AG04449 (cell line): ENCODE data around the gene CALN1.

Source experiments
- CTCF ChIA-PET: fragments of 350-600 bp; formaldehyde crosslinking; extraction: SDS; loops from one replicate; lab custom pipeline; 2021; ENCODE audit warnings: antibody characterized with exemption; lab: Yijun Ruan, JAX
- POLR2A ChIA-PET: fragments of 400-600, 350-600 bp; formaldehyde crosslinking; extraction: SDS; loops from one replicate; lab custom pipeline; 2020; ENCODE audit warnings: antibody characterized with exemption, inconsistent platforms; lab: Yijun Ruan, JAX
- DNase-seq: peaks from one replicate; pipeline ENCODE4 v3.0.0-alpha.2; 2010; ENCODE audit warnings: low read depth, low spot score
- H3K4me3 ChIP-seq: 2 replicates; pipeline ENCODE4 v1.5.1; 2011; ENCODE audit warnings: low read depth, mild to moderate bottlenecking, control low read depth, low read length
- TF ChIP-seq, protein P1 (sequence below): IDR thresholded peaks from one replicate; pipeline ENCODE4 v1.5.1; 2011; ENCODE audit warnings: mild to moderate bottlenecking, moderate library complexity, low read length, control low read depth, inconsistent platforms; ENCODE audit not compliant: insufficient read depth; ENCODE audit errors: missing control alignments

CALN1 gene

DNA sequence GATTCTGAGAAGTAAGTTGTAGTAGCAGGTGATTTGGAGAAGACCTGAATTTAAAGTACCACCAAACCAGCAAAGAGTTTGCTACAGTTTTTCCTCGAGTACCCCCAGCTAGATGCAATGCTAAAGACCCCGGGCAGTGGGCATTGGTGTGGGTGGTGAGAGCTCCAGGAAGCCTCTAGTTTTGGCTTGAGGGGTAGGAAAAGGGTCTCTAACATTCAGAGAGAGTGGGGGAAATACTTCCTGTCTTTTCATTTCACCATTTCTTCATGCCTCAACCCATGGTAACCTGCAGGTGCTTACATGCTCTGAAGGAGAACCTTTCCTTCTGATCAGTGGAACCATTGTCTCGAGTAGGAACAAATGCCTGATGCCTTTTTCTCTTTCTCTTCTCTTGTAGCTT lies 352.2 kb downstream of the CALN1 start:
- POLR2A ChIA-PET = no interaction called here
- no peak overlapping the region for H3K4me3 ChIP-seq
- TF ChIP-seq, protein P1, sequence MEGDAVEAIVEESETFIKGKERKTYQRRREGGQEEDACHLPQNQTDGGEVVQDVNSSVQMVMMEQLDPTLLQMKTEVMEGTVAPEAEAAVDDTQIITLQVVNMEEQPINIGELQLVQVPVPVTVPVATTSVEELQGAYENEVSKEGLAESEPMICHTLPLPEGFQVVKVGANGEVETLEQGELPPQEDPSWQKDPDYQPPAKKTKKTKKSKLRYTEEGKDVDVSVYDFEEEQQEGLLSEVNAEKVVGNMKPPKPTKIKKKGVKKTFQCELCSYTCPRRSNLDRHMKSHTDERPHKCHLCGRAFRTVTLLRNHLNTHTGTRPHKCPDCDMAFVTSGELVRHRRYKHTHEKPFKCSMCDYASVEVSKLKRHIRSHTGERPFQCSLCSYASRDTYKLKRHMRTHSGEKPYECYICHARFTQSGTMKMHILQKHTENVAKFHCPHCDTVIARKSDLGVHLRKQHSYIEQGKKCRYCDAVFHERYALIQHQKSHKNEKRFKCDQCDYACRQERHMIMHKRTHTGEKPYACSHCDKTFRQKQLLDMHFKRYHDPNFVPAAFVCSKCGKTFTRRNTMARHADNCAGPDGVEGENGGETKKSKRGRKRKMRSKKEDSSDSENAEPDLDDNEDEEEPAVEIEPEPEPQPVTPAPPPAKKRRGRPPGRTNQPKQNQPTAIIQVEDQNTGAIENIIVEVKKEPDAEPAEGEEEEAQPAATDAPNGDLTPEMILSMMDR = no peak
- CTCF ChIA-PET = no interaction called here
- no peak for DNase-seq

DNA sequence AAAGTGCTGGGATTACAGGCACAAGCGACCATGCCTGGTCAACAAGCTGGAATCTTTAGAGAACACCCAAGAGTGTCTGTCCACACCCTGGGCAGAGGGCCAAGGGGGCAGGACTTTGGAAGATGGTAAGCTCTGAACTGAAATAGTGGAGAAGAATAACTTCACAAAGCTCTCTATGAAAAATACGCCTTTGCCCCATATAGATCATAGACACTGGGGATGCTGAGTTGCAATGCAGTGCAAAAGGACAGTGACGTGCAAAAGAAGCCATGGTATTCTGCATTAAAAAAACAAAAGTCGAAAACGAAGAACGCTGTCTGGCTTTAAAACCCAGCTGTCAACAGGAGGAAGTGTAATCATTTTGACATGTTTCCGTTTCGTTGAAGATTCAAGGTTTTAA lies 353.6 kb downstream of the CALN1 start:
- CTCF ChIA-PET = no interaction called here
- POLR2A ChIA-PET = no interaction called here

DNA sequence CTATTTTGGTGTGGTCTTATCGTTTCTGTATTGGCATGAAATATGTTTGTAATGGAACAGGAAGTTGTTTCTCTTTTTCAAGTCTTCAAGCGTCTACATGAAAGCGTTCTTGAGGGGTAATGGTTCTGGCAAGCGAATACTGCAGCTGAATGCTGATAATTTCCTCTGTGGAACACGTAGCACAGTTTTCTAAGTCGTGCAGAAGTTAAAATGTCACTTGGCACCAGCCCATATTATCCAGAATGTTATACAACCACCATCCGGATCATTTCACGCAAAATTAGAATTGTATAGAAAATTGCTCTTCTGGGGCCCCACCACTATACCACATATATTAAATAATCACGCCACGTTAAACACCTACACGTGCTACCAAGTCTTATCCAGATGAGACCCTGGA lies 354.3 kb downstream of the CALN1 start:
- CTCF ChIA-PET = no interaction called here
- TF ChIP-seq, protein P1 = no peak
- no peak overlapping the region for H3K4me3 ChIP-seq
- DNase-seq = no peak
- POLR2A ChIA-PET = no interaction called here

More for the DNA sequence above, 353.6 kb downstream of the CALN1 start:
- no peak for DNase-seq
- TF ChIP-seq, protein P1 = no peak
- no peak overlapping the region for H3K4me3 ChIP-seq

DNA sequence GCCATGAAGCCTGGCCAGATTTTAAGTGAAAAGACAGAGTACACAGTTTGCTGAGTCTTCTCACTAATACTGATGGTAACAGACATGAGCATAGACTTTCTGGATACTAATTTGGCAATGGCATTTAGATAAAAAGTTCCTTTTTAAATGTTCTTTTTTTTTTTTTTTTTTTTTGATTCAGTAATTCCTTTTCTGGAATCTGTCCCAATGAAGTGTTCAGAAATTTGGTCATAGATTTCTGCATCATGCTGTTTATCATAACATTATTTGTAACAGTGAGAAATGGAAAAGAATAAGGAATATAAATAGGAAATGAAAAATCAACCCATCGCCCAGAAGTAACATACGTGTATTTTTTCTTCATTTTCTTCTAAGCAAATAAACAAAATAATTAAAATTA lies 354.9 kb downstream of the CALN1 start:
- DNase-seq = no peak
- POLR2A ChIA-PET = no interaction called here
- CTCF ChIA-PET = no interaction called here
- TF ChIP-seq, protein P1 = no peak
- H3K4me3 ChIP-seq = no peak overlapping the region

DNA sequence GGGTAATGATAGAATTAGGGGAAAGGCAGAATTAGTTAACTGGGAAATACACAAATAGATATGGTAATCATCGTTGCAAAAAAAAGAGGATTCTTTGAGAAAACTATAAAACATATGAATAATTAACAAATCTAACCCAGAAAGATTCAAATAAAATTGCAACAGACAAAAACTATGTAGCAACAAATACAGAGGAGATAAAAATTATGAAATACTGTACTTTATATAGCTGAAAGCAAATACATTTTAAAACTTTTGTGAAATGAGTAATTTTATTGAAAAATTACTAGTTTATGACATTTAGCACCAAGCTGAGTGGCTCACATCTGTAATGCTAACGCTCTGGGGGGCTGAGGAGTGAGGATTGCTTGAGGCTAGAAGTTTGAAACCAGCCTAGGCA lies 356.7 kb downstream of the CALN1 start:
- CTCF ChIA-PET = no interaction called here
- POLR2A ChIA-PET = no interaction called here
- TF ChIP-seq, protein P1 = no peak
- H3K4me3 ChIP-seq = no peak overlapping the region
- DNase-seq = no peak

DNA sequence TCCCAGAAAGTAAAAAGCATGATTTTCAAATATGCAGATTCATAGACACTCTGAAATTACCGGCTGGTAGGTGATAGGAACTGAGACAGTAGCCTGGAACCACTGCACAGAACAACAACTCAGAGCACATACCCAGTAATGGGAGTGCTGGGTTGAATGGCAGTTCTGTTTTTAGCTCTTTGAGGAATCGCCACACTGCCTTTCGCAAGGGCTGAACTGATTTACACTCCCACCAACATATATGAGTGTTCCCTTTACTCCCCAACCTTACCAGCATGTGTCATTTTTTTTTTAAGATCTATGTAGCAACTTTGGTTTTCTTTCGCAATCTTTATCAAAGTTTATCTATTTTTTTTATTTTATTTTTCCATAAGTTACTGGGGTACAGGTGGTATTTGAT lies 358.8 kb downstream of the CALN1 start:
- no peak for DNase-seq
- ChIA-PET CTCF (no interaction called here), POLR2A (no interaction called here)
- TF ChIP-seq, protein P1 = no peak
- H3K4me3 ChIP-seq = no peak overlapping the region
